ENCODE results near the gene NBAS. TPM values are rescaled to one million over a fixed set of nuclear protein-coding genes. Genes with fewer than 3 reads are reported as not detected.

Gene NBAS
- total and polyA plus RNA-seq, 2 donors (not counting 3 experiments of a cell fraction or from before 2014, with no cell fraction given): 29.4 to 43.0 TPM

DNA sequence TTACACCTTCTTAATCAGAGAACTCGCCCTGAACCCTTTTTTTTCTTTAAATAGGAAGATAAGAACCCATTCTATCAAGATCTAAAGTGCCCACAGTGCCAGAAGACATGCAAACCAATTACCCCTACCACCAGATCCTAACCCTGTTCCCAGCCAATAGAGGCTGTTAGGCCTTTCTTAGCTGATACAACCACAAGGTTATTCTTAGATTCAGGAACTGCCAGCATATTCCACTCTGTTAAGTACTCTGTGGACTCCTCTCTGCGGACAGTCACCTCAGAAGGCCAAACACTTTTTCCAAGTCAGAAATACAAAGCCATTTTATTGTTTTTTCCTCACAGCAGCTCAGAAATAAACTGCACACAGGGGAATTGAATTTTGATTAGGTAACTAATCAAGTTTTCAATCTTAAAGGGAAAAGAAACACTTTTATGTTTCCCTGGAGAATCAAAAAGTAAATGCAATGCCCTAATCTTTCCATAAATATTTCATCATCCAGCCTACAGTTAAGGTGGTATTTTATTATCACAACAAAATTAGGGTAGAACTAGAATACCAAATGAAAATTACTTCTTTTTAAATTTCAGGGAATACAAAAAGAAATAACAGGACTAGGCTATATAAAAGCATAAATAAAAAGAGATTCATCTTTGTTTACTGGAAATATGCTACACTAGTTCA is 111.4 kb downstream of the NBAS start:
- no peaks in the 10 kb centered on the region for H3K4me1 ChIP-seq (ENCODE audit: control insufficient read depth, extremely low read depth, insufficient read depth, low read length)
- H3K9me1 ChIP-seq (replicated peaks; ENCODE audit: control insufficient read depth, extremely low read depth, insufficient read depth, low read length): no peaks in the 10 kb centered on the region
- H3K4me2 ChIP-seq (ENCODE audit: insufficient read depth, low read length): no peak overlapping the region
- POLR2A ChIA-PET: no interaction called here
- no TSS peak for BruUV-seq (replicated peaks)
- H3K79me2 ChIP-seq (ENCODE audit: control insufficient read depth, insufficient read depth, low read length): no peaks in the 10 kb centered on the region
- TF ChIP-seq POLR2AphosphoS5 (IDR thresholded peaks at IDR 0.05; ENCODE audit: insufficient read depth, low read depth, low read length) (no peak), JUN (IDR thresholded peaks at IDR 0.05; ENCODE audit: borderline replicate concordance, insufficient read depth, insufficient read length, low read depth) (no peak), POLR2A (IDR thresholded peaks at IDR 0.05; ENCODE audit: low read depth, low read length) (no peak), FOS (IDR thresholded peaks at IDR 0.05; ENCODE audit: borderline replicate concordance, insufficient read depth, low read length) (no peak), MYC (IDR thresholded peaks at IDR 0.05; ENCODE audit: low read depth, low read length) (no peak), EZH2 (IDR thresholded peaks at IDR 0.05; ENCODE audit: borderline replicate concordance, low read depth, low read length, severe bottlenecking) (no peak), GATA2 (IDR thresholded peaks at IDR 0.05; ENCODE audit: insufficient read depth, insufficient read length, low read depth, low read length) (no peak)
- TF ChIP-seq, protein P1, sequence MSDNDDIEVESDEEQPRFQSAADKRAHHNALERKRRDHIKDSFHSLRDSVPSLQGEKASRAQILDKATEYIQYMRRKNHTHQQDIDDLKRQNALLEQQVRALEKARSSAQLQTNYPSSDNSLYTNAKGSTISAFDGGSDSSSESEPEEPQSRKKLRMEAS (IDR thresholded peaks at IDR 0.05; ENCODE audit: insufficient read depth, insufficient read length): no peak
- TF ChIP-seq, protein P2, sequence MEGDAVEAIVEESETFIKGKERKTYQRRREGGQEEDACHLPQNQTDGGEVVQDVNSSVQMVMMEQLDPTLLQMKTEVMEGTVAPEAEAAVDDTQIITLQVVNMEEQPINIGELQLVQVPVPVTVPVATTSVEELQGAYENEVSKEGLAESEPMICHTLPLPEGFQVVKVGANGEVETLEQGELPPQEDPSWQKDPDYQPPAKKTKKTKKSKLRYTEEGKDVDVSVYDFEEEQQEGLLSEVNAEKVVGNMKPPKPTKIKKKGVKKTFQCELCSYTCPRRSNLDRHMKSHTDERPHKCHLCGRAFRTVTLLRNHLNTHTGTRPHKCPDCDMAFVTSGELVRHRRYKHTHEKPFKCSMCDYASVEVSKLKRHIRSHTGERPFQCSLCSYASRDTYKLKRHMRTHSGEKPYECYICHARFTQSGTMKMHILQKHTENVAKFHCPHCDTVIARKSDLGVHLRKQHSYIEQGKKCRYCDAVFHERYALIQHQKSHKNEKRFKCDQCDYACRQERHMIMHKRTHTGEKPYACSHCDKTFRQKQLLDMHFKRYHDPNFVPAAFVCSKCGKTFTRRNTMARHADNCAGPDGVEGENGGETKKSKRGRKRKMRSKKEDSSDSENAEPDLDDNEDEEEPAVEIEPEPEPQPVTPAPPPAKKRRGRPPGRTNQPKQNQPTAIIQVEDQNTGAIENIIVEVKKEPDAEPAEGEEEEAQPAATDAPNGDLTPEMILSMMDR (IDR thresholded peaks at IDR 0.05; ENCODE audit: extremely low read depth in 1 of 2, insufficient read depth in 1 of 2, low read depth in 1 of 2, low read length in 2 of 2): no peak
- no peak overlapping the region for H2AFZ ChIP-seq (ENCODE audit: low read depth, low read length)
- H3K36me3 ChIP-seq (ENCODE audit: control insufficient read depth in 2 of 2, extremely low read depth in 1 of 2, insufficient read depth in 2 of 2, low read length in 2 of 2): no peaks in the 10 kb centered on the region
- no peak overlapping the region for H3K9ac ChIP-seq (replicated peaks; ENCODE audit: extremely low read depth, insufficient read depth, low read length)
- CTCF ChIA-PET: no interaction called here
- H3K27ac ChIP-seq (ENCODE audit: insufficient read depth, low read depth, low read length): no peak overlapping the region
- H3K27me3 ChIP-seq (ENCODE audit: control insufficient read depth in 2 of 2, insufficient read depth in 2 of 2, low read length in 2 of 2): no peaks in the 10 kb centered on the region
- DNase-seq (ENCODE audit: low read depth, low spot score) (no peak), FAIRE-seq (no peak)
- intact Hi-C loops (cut with micrococcal nuclease): no loop called here
- H3K4me3 ChIP-seq (replicated peaks in 1 of 3; ENCODE audit: insufficient read depth in 1 of 3, low read depth in 1 of 3, low read length in 3 of 3): no peak overlapping the region
- H3K9me3 ChIP-seq (replicated peaks; ENCODE audit: control insufficient read depth, insufficient read depth, low read length): no peaks in the 10 kb centered on the region
- H4K20me1 ChIP-seq (replicated peaks; ENCODE audit: control insufficient read depth, extremely low read depth, insufficient read depth, low read length): no peaks in the 10 kb centered on the region
- dilution Hi-C loops (cut with MboI; ENCODE audit: extremely low pct_ligation_motif_present, low sequenced_read_pairs): no loop called here

All from endothelial cell of umbilical vein (primary cell).